ENCODE data around the gene NT5M. TPM values are rescaled to one million over a fixed set of nuclear protein-coding genes. Genes with fewer than 3 reads are reported as not detected.

The NT5M gene
- total RNA-seq, 1 experiment from 2014 or later, result 10.8 TPM

DNA sequence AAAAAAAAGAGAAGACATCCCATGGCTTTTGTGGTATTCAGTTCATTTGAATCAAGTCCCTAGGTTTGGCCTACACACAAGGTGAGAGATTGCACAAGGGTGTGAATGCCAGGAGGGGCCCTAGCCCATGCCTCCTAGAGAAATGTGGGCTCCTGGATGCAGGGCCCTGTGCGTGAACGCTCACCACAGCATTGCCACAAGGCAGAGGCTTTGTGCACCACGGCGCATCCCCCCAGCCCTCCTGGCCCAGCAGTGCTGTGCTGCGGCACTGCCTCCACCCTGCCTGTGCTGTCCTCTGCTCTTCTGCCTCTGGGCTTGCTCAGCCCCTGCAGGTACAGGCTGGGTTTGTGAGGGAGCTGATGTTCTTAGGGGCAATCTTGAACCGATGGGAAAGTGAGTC lies 92.7 kb downstream of the NT5M start:
- H3K27me3 Mint-ChIP-seq (ENCODE audit: low read depth), result no peaks in the 10 kb centered on the region
- ATAC-seq, result no peak
- no peaks in the 10 kb centered on the region for H3K4me1 Mint-ChIP-seq
- TF ChIP-seq, protein P1, sequence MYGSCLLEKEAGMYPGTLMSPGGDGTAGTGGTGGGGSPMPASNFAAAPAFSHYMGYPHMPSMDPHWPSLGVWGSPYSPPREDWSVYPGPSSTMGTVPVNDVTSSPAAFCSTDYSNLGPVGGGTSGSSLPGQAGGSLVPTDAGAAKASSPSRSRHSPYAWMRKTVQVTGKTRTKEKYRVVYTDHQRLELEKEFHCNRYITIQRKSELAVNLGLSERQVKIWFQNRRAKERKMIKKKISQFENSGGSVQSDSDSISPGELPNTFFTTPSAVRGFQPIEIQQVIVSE (CRISPR knock-in tag; IDR thresholded peaks at IDR 0.05; ENCODE audit: borderline replicate concordance), result no peak
- TF ChIP-seq ZNF396 (CRISPR knock-in tag; IDR thresholded peaks at IDR 0.05; ENCODE audit: borderline replicate concordance) (no peak), ZNF263 (CRISPR knock-in tag; IDR thresholded peaks at IDR 0.05; ENCODE audit: low read depth) (no peak), ZMAT4 (CRISPR knock-in tag; IDR thresholded peaks at IDR 0.05) (no peak), SMAD3 (CRISPR knock-in tag; IDR thresholded peaks at IDR 0.05; ENCODE audit: borderline replicate concordance) (no peak), ATF3 (CRISPR knock-in tag; conservative IDR thresholded peaks at IDR 0.05) (no peak), ATF2 (CRISPR knock-in tag; IDR thresholded peaks at IDR 0.05; ENCODE audit: borderline replicate concordance, low read depth) (no peak), PRRX2 (CRISPR knock-in tag; IDR thresholded peaks at IDR 0.05) (no peak), CREM (CRISPR knock-in tag; IDR thresholded peaks at IDR 0.05) (no peak), ELF4 (CRISPR knock-in tag; IDR thresholded peaks at IDR 0.05; ENCODE audit: low read depth) (no peak), EMX1 (CRISPR knock-in tag; IDR thresholded peaks at IDR 0.05) (no peak), ATF6 (CRISPR knock-in tag; IDR thresholded peaks at IDR 0.05) (no peak), NR1H2 (CRISPR knock-in tag; IDR thresholded peaks at IDR 0.05) (no peak)
- TF ChIP-seq, protein P2, sequence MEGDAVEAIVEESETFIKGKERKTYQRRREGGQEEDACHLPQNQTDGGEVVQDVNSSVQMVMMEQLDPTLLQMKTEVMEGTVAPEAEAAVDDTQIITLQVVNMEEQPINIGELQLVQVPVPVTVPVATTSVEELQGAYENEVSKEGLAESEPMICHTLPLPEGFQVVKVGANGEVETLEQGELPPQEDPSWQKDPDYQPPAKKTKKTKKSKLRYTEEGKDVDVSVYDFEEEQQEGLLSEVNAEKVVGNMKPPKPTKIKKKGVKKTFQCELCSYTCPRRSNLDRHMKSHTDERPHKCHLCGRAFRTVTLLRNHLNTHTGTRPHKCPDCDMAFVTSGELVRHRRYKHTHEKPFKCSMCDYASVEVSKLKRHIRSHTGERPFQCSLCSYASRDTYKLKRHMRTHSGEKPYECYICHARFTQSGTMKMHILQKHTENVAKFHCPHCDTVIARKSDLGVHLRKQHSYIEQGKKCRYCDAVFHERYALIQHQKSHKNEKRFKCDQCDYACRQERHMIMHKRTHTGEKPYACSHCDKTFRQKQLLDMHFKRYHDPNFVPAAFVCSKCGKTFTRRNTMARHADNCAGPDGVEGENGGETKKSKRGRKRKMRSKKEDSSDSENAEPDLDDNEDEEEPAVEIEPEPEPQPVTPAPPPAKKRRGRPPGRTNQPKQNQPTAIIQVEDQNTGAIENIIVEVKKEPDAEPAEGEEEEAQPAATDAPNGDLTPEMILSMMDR (IDR thresholded peaks at IDR 0.05), result no peak
- TF ChIP-seq, protein P3, sequence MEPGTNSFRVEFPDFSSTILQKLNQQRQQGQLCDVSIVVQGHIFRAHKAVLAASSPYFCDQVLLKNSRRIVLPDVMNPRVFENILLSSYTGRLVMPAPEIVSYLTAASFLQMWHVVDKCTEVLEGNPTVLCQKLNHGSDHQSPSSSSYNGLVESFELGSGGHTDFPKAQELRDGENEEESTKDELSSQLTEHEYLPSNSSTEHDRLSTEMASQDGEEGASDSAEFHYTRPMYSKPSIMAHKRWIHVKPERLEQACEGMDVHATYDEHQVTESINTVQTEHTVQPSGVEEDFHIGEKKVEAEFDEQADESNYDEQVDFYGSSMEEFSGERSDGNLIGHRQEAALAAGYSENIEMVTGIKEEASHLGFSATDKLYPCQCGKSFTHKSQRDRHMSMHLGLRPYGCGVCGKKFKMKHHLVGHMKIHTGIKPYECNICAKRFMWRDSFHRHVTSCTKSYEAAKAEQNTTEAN (CRISPR knock-in tag; IDR thresholded peaks at IDR 0.05), result no peak
- TF ChIP-seq, protein P4, sequence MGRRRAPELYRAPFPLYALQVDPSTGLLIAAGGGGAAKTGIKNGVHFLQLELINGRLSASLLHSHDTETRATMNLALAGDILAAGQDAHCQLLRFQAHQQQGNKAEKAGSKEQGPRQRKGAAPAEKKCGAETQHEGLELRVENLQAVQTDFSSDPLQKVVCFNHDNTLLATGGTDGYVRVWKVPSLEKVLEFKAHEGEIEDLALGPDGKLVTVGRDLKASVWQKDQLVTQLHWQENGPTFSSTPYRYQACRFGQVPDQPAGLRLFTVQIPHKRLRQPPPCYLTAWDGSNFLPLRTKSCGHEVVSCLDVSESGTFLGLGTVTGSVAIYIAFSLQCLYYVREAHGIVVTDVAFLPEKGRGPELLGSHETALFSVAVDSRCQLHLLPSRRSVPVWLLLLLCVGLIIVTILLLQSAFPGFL (CRISPR knock-in tag; IDR thresholded peaks at IDR 0.05; ENCODE audit: borderline replicate concordance), result no peak
- TF ChIP-seq, protein P5, sequence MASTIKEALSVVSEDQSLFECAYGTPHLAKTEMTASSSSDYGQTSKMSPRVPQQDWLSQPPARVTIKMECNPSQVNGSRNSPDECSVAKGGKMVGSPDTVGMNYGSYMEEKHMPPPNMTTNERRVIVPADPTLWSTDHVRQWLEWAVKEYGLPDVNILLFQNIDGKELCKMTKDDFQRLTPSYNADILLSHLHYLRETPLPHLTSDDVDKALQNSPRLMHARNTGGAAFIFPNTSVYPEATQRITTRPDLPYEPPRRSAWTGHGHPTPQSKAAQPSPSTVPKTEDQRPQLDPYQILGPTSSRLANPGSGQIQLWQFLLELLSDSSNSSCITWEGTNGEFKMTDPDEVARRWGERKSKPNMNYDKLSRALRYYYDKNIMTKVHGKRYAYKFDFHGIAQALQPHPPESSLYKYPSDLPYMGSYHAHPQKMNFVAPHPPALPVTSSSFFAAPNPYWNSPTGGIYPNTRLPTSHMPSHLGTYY (CRISPR knock-in tag; IDR thresholded peaks at IDR 0.05), result no peak
- TF ChIP-seq, protein P6, sequence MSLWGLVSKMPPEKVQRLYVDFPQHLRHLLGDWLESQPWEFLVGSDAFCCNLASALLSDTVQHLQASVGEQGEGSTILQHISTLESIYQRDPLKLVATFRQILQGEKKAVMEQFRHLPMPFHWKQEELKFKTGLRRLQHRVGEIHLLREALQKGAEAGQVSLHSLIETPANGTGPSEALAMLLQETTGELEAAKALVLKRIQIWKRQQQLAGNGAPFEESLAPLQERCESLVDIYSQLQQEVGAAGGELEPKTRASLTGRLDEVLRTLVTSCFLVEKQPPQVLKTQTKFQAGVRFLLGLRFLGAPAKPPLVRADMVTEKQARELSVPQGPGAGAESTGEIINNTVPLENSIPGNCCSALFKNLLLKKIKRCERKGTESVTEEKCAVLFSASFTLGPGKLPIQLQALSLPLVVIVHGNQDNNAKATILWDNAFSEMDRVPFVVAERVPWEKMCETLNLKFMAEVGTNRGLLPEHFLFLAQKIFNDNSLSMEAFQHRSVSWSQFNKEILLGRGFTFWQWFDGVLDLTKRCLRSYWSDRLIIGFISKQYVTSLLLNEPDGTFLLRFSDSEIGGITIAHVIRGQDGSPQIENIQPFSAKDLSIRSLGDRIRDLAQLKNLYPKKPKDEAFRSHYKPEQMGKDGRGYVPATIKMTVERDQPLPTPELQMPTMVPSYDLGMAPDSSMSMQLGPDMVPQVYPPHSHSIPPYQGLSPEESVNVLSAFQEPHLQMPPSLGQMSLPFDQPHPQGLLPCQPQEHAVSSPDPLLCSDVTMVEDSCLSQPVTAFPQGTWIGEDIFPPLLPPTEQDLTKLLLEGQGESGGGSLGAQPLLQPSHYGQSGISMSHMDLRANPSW (CRISPR knock-in tag; conservative IDR thresholded peaks at IDR 0.05; ENCODE audit: low read depth), result no peak
- no peak overlapping the region for H3K27ac Mint-ChIP-seq
- H3K36me3 Mint-ChIP-seq, result 0 out of 2 replicates have a peak, but pooled peaks cover 5% of the 10 kb centered on the region
- no peak for DNase-seq (ENCODE audit: low spot score)
- POLR2A ChIA-PET, result no interaction called here
- peaks cover 21% of the 10 kb centered on the region for H3K9me3 Mint-ChIP-seq
- CTCF ChIA-PET, result interaction anchor here (0.7 to 1.8 kb wide), 4 partner anchors 8 to 465 kb away, joined by 3 to 5 read pairs (median 4); no protein-coding TSS in a partner anchor
- H3K4me3 Mint-ChIP-seq, result no peak overlapping the region
